Activated T-helper 1 cell treated with anti-CD3 and anti-CD28 coated beads, Interleukin-12 subunit alpha, Interleukin-12 subunit beta, Interleukin-2, Interleukin-4 antibody, amounts not matched to agents 30 ng/mL and 10 ng/mL and 1 ng/mL, durations not matched to agents 14 hours and 24 hours and 36 hours (primary cell): Measurements from ENCODE around the gene CLEC18C. TPM values are rescaled to one million over a fixed set of nuclear protein-coding genes. Genes with fewer than 3 reads are reported as not detected.
"Not testable (repeated sequence)": the region's sequence is repeated elsewhere in the genome, so short reads cannot be mapped to it uniquely, and the experiment has no call there.

ENCODE experiments used
- DNase-seq: peaks from one replicate; pipeline ENCODE4 v3.0.0; 2021; ENCODE audit warnings: low spot score
- H3K27ac Mint-ChIP-seq: one replicate; pipeline ENCODE4 v1.8.0; 2021; ENCODE audit warnings: mild to moderate bottlenecking, mixed read lengths
- H3K27me3 Mint-ChIP-seq: one replicate; pipeline ENCODE4 v1.8.0; 2022; ENCODE audit warnings: mild to moderate bottlenecking, moderate library complexity, mixed read lengths; ENCODE audit not compliant: insufficient read depth
- H3K36me3 Mint-ChIP-seq: one replicate; pipeline ENCODE4 v1.8.0; 2021; ENCODE audit warnings: low read depth, mixed read lengths
- H3K4me1 Mint-ChIP-seq: one replicate; pipeline ENCODE4 v1.8.0; 2021; ENCODE audit warnings: low read depth, mixed read lengths
- H3K4me3 Mint-ChIP-seq: one replicate; pipeline ENCODE4 v1.8.0; 2021; ENCODE audit warnings: mild to moderate bottlenecking, moderate library complexity, mixed read lengths
- H3K9me3 Mint-ChIP-seq: one replicate; pipeline ENCODE4 v1.8.0; 2021; ENCODE audit warnings: mixed read lengths
- intact Hi-C: fragments of 100-400 bp; cut with micrococcal nuclease; formaldehyde crosslinking; loops from one replicate; pipeline ENCODE4 v1.15.1; 2024
- total RNA-seq: library from RNA; stranded (reverse); gene quantifications from 2 replicates; pipeline ENCODE4 v1.2.3, GENCODE V29; 2022

CLEC18C gene
- total RNA-seq, result 0.17 and 0.47 TPM in 2 replicates

GRCh38 chr16:70173212-70173837, at the start of gene CLEC18C:
Gene CLEC18C (plus strand): TSS chr16:70173787. CDS start chr16:70174279, 492 bp downstream.
- H3K4me1 Mint-ChIP-seq, H3K27ac Mint-ChIP-seq, H3K36me3 Mint-ChIP-seq, H3K9me3 Mint-ChIP-seq, H3K4me3 Mint-ChIP-seq, DNase-seq, intact Hi-C loops, H3K27me3 Mint-ChIP-seq: not testable (repeated sequence)

- H3K4me3 Mint-ChIP-seq, H3K4me1 Mint-ChIP-seq, DNase-seq, H3K27me3 Mint-ChIP-seq, H3K9me3 Mint-ChIP-seq, intact Hi-C loops, H3K27ac Mint-ChIP-seq: not testable (repeated sequence)
- H3K36me3 Mint-ChIP-seq, result peaks cover 29% of the 10 kb centered on the region
Observed at GRCh38 chr16:70123822-70124221, 49.8 kb upstream of the CLEC18C start.

GRCh38 chr16:70126226-70126625, 47.4 kb upstream of the CLEC18C start:
- H3K9me3 Mint-ChIP-seq, DNase-seq, H3K4me3 Mint-ChIP-seq, intact Hi-C loops, H3K4me1 Mint-ChIP-seq, H3K27me3 Mint-ChIP-seq, H3K27ac Mint-ChIP-seq: not testable (repeated sequence)
- peaks cover 35% of the 10 kb centered on the region for H3K36me3 Mint-ChIP-seq

GRCh38 chr16:70127706-70128105, 45.9 kb upstream of the CLEC18C start:
- H3K9me3 Mint-ChIP-seq, H3K27ac Mint-ChIP-seq, H3K27me3 Mint-ChIP-seq, H3K4me3 Mint-ChIP-seq, intact Hi-C loops, H3K4me1 Mint-ChIP-seq, DNase-seq: not testable (repeated sequence)
- peaks cover 36% of the 10 kb centered on the region for H3K36me3 Mint-ChIP-seq

- H3K27me3 Mint-ChIP-seq, H3K4me1 Mint-ChIP-seq, H3K27ac Mint-ChIP-seq, DNase-seq, H3K4me3 Mint-ChIP-seq, intact Hi-C loops, H3K9me3 Mint-ChIP-seq: not testable (repeated sequence)
- peaks cover 31% of the 10 kb centered on the region for H3K36me3 Mint-ChIP-seq
Observed at GRCh38 chr16:70128844-70129243, 44.7 kb upstream of the CLEC18C start.

- H3K9me3 Mint-ChIP-seq, intact Hi-C loops, H3K27me3 Mint-ChIP-seq, H3K4me1 Mint-ChIP-seq, DNase-seq, H3K4me3 Mint-ChIP-seq, H3K27ac Mint-ChIP-seq: not testable (repeated sequence)
- peaks cover 46% of the 10 kb centered on the region for H3K36me3 Mint-ChIP-seq
Observed at GRCh38 chr16:70135796-70136195, 37.8 kb upstream of the CLEC18C start.

- peaks cover 47% of the 10 kb centered on the region for H3K36me3 Mint-ChIP-seq
- H3K27me3 Mint-ChIP-seq, H3K9me3 Mint-ChIP-seq, H3K4me3 Mint-ChIP-seq, H3K4me1 Mint-ChIP-seq, DNase-seq, intact Hi-C loops, H3K27ac Mint-ChIP-seq: not testable (repeated sequence)
Observed at GRCh38 chr16:70136595-70136994, 37.0 kb upstream of the CLEC18C start.

- H3K9me3 Mint-ChIP-seq, H3K27ac Mint-ChIP-seq, DNase-seq, H3K4me1 Mint-ChIP-seq, H3K27me3 Mint-ChIP-seq, H3K4me3 Mint-ChIP-seq, intact Hi-C loops: not testable (repeated sequence)
- H3K36me3 Mint-ChIP-seq, result peaks cover 40% of the 10 kb centered on the region
Observed at GRCh38 chr16:70142739-70143138, 30.8 kb upstream of the CLEC18C start.

GRCh38 chr16:70143231-70143895, 30.2 kb upstream of the CLEC18C start:
- H3K27ac Mint-ChIP-seq, DNase-seq, intact Hi-C loops, H3K9me3 Mint-ChIP-seq, H3K4me1 Mint-ChIP-seq, H3K4me3 Mint-ChIP-seq, H3K27me3 Mint-ChIP-seq: not testable (repeated sequence)
- peaks cover 45% of the 10 kb centered on the region for H3K36me3 Mint-ChIP-seq

GRCh38 chr16:70147853-70148252, 25.7 kb upstream of the CLEC18C start:
- H3K4me1 Mint-ChIP-seq, H3K27ac Mint-ChIP-seq, intact Hi-C loops, H3K9me3 Mint-ChIP-seq, DNase-seq, H3K27me3 Mint-ChIP-seq, H3K4me3 Mint-ChIP-seq: not testable (repeated sequence)
- peaks cover 53% of the 10 kb centered on the region for H3K36me3 Mint-ChIP-seq

GRCh38 chr16:70148453-70148852, 25.1 kb upstream of the CLEC18C start:
- H3K9me3 Mint-ChIP-seq, H3K27ac Mint-ChIP-seq, H3K4me1 Mint-ChIP-seq, H3K27me3 Mint-ChIP-seq, H3K4me3 Mint-ChIP-seq, intact Hi-C loops, DNase-seq: not testable (repeated sequence)
- peaks cover 53% of the 10 kb centered on the region for H3K36me3 Mint-ChIP-seq

GRCh38 chr16:70149296-70149695, 24.3 kb upstream of the CLEC18C start:
- H3K9me3 Mint-ChIP-seq, result not testable (repeated sequence)

GRCh38 chr16:70151391-70151790, 22.2 kb upstream of the CLEC18C start:
- H3K4me1 Mint-ChIP-seq, result peaks cover 8% of the 10 kb centered on the region
- intact Hi-C loops, result no loop called here
- H3K4me3 Mint-ChIP-seq, result no peak overlapping the region
- no peak for DNase-seq
- no peaks in the 10 kb centered on the region for H3K27me3 Mint-ChIP-seq
- H3K36me3 Mint-ChIP-seq, result peaks cover 52% of the 10 kb centered on the region
- H3K9me3 Mint-ChIP-seq, result no peaks in the 10 kb centered on the region
- no peak overlapping the region for H3K27ac Mint-ChIP-seq

More at GRCh38 chr16:70149296-70149695, 24.3 kb upstream of the CLEC18C start:
- H3K27ac Mint-ChIP-seq, DNase-seq, intact Hi-C loops, H3K27me3 Mint-ChIP-seq, H3K4me1 Mint-ChIP-seq, H3K4me3 Mint-ChIP-seq: not testable (repeated sequence)
- peaks cover 52% of the 10 kb centered on the region for H3K36me3 Mint-ChIP-seq
